Left ventricle myocardium inferior (tissue), 1 donor: Measurements from ENCODE around the gene OR9A2. TPM values are rescaled to one million over a fixed set of nuclear protein-coding genes. Genes with fewer than 3 reads are reported as not detected.

Source experiments
- DNase-seq: peaks from one replicate; pipeline ENCODE4 v3.0.0-alpha.2; 2020
- H3K27ac ChIP-seq: fragments of 200-600 bp; replicated peaks from 2 replicates; pipeline ENCODE4 v1.8.0; 2021
- H3K27me3 ChIP-seq: fragments of 200-600 bp; 2 replicates; pipeline ENCODE4 v1.8.0; 2021; ENCODE audit warnings: low read depth
- H3K36me3 ChIP-seq: fragments of 200-600 bp; 2 replicates; pipeline ENCODE4 v1.8.0; 2021
- H3K4me1 ChIP-seq: fragments of 200-600 bp; 2 replicates; pipeline ENCODE4 v1.8.0; 2021
- H3K4me3 ChIP-seq: fragments of 200-600 bp; 2 replicates; pipeline ENCODE4 v1.8.0; 2021; ENCODE audit warnings: mild to moderate bottlenecking, moderate library complexity
- H3K9me3 ChIP-seq: fragments of 200-600 bp; replicated peaks from 2 replicates; pipeline ENCODE4 v1.8.0; 2021
- CTCF ChIP-seq: fragments of 200-600 bp; IDR thresholded peaks from 2 replicates; pipeline ENCODE4 v1.8.0; 2021; ENCODE audit warnings: antibody characterized with exemption, mild to moderate bottlenecking, borderline replicate concordance
- intact Hi-C: fragments of 100-400 bp; cut with micrococcal nuclease; formaldehyde crosslinking; loops from one replicate; pipeline ENCODE4 v1.11.0; 2022
- total RNA-seq: library from RNA; stranded (reverse); fragmentation: NEBNext Ultra II Directional; extraction: Animal tissue kit (Norgen Biotek cat#: 25700); gene quantifications from one replicate; pipeline ENCODE4 v1.2.1, GENCODE V29; 2021
- donor health status: DM: no; HTN: yes; CAD: no; lungs with severe emphysema.

The OR9A2 gene
- total RNA-seq, 1 donor from 2014 or later = not detected

- intact Hi-C loops = loop anchor here (10.0 kb wide), 1 partner anchor 153 kb away; the partner anchor contains the start of gene EPHB6
- peak; percentile 97 for TF ChIP-seq CTCF
These were observed 18.7 kb downstream of the OR9A2 start for GRCh38 chr7:143008007-143008901.

GRCh38 chr7:143005632-143006260 is 21.2 kb downstream of the OR9A2 start:
- intact Hi-C loops = loop anchor here (2.0 to 10.0 kb wide), 2 partner anchors 151 to 209 kb away; partner anchors contain the start of gene EPHB6
- Histone ChIP-seq H3K9me3 (peaks cover 12% of the 10 kb centered on the region), H3K27me3 (peaks cover 12% of the 10 kb centered on the region), H3K36me3 (no peaks in the 10 kb centered on the region), H3K4me3 (no peak overlapping the region), H3K27ac (no peak overlapping the region), H3K4me1 (no peaks in the 10 kb centered on the region)
- no peak for TF ChIP-seq CTCF
- no peak for DNase-seq

More at GRCh38 chr7:143008007-143008901, 18.7 kb downstream of the OR9A2 start:
- peaks cover 12% of the 10 kb centered on the region for H3K27me3 ChIP-seq
- DNase-seq = peak; percentile 81
- H3K36me3 ChIP-seq = no peaks in the 10 kb centered on the region
- H3K9me3 ChIP-seq = no peaks in the 10 kb centered on the region
- H3K4me1 ChIP-seq = no peaks in the 10 kb centered on the region
- no peak overlapping the region for H3K4me3 ChIP-seq
- no peak overlapping the region for H3K27ac ChIP-seq

- peaks cover 12% of the 10 kb centered on the region for H3K9me3 ChIP-seq
- peaks cover 12% of the 10 kb centered on the region for H3K27me3 ChIP-seq
- H3K27ac ChIP-seq = no peak overlapping the region
- no peaks in the 10 kb centered on the region for H3K36me3 ChIP-seq
- H3K4me1 ChIP-seq = no peaks in the 10 kb centered on the region
- no peak for DNase-seq
- peak; percentile 80 for TF ChIP-seq CTCF
- peak overlapping the region; percentile 43 for H3K4me3 ChIP-seq
- intact Hi-C loops = loop anchor here (10.0 kb wide), 1 partner anchor 149 kb away; the partner anchor contains the start of gene EPHB6
These were observed 23.4 kb downstream of the OR9A2 start for GRCh38 chr7:143003393-143004051.

GRCh38 chr7:143002898-143003297 is 24.0 kb downstream of the OR9A2 start:
- no peak for DNase-seq
- Histone ChIP-seq H3K4me3 (peak overlapping the region; percentile 43), H3K27ac (no peak overlapping the region), H3K36me3 (no peaks in the 10 kb centered on the region), H3K9me3 (peaks cover 12% of the 10 kb centered on the region), H3K4me1 (no peaks in the 10 kb centered on the region), H3K27me3 (peaks cover 12% of the 10 kb centered on the region)
- intact Hi-C loops = loop anchor here (10.0 kb wide), 1 partner anchor 148 kb away; the partner anchor contains the start of gene EPHB6
- no peak for TF ChIP-seq CTCF

- H3K9me3 ChIP-seq = peaks cover 12% of the 10 kb centered on the region
- no peaks in the 10 kb centered on the region for H3K4me1 ChIP-seq
- no peak overlapping the region for H3K27ac ChIP-seq
- H3K27me3 ChIP-seq = peaks cover 12% of the 10 kb centered on the region
- no peak for TF ChIP-seq CTCF
- DNase-seq = no peak
- no peaks in the 10 kb centered on the region for H3K36me3 ChIP-seq
- intact Hi-C loops = loop anchor here (10.0 kb wide), 1 partner anchor 147 kb away; the partner anchor contains the start of gene EPHB6
- H3K4me3 ChIP-seq = no peak overlapping the region
These were observed 24.8 kb downstream of the OR9A2 start for GRCh38 chr7:143002106-143002505.
